Mesenchymal stem cell (in vitro differentiated cells and primary cell): ENCODE data around the gene AXIN2.
"Not testable (repeated sequence)": the region's sequence is repeated elsewhere in the genome, so short reads cannot be mapped to it uniquely, and the experiment has no call there.

Source experiments
- DNase-seq: peaks from one replicate; pipeline ENCODE4 v3.0.0-alpha.2; 2013
- H2AFZ ChIP-seq: one replicate; pipeline ENCODE4 v1.6.1; 2013; ENCODE audit warnings: low read depth, mild to moderate bottlenecking, control low read depth, inconsistent platforms, low read length, moderate library complexity
- H2AK5ac ChIP-seq: 2 replicates; pipeline ENCODE4 v1.6.1; 2013; ENCODE audit warnings: low read length, moderate library complexity, mild to moderate bottlenecking, inconsistent platforms; ENCODE audit not compliant: severe bottlenecking
- H2BK120ac ChIP-seq: one replicate; pipeline ENCODE4 v1.6.1; 2013; ENCODE audit warnings: low read depth, mild to moderate bottlenecking, inconsistent platforms, low read length, moderate library complexity
- H2BK12ac ChIP-seq, 2 experiments: one replicate each; pipeline ENCODE4 v1.6.1; 2013; ENCODE audit warnings: inconsistent platforms in 2 of 2, low read length in 2 of 2, mild to moderate bottlenecking in 2 of 2, moderate library complexity in 2 of 2, control low read depth in 1 of 2
- H2BK15ac ChIP-seq: one replicate; pipeline ENCODE4 v1.6.1; 2013; ENCODE audit warnings: mild to moderate bottlenecking, low read depth, inconsistent platforms; ENCODE audit not compliant: poor library complexity, severe bottlenecking
- H2BK5ac ChIP-seq: 2 replicates; pipeline ENCODE4 v1.6.1; 2013; ENCODE audit warnings: low read depth, mild to moderate bottlenecking, low read length, control low read depth, inconsistent platforms; ENCODE audit not compliant: poor library complexity, severe bottlenecking
- H3K14ac ChIP-seq, 2 experiments: one replicate each; pipeline ENCODE4 v1.6.1; 2013; ENCODE audit warnings: inconsistent platforms in 2 of 2, low read length in 2 of 2, control low read depth in 1 of 2, mild to moderate bottlenecking in 1 of 2, moderate library complexity in 1 of 2
- H3K18ac ChIP-seq, 2 experiments: one replicate each; pipeline ENCODE4 v1.6.1; 2013; ENCODE audit warnings: inconsistent platforms in 2 of 2, low read length in 2 of 2, control low read depth in 1 of 2, low read depth in 1 of 2, mild to moderate bottlenecking in 1 of 2
- H3K23ac ChIP-seq, 2 experiments: one replicate each; pipeline ENCODE4 v1.6.1; 2013; ENCODE audit warnings: inconsistent platforms in 2 of 2, low read length in 2 of 2, mild to moderate bottlenecking in 2 of 2, moderate library complexity in 2 of 2, control low read depth in 1 of 2
- H3K27ac ChIP-seq: 2 replicates; pipeline ENCODE4 v1.5.1; 2013; ENCODE audit warnings: mild to moderate bottlenecking, moderate library complexity, low read length, control low read depth, inconsistent platforms; ENCODE audit not compliant: poor library complexity, severe bottlenecking
- H3K27me3 ChIP-seq, 2 experiments: 2 replicates each; pipeline versions ENCODE4 v1.6.1 to v1.7.0; 2013; ENCODE audit warnings: low read length in 2 of 2, mild to moderate bottlenecking in 2 of 2, moderate library complexity in 2 of 2, control low read depth in 1 of 2, inconsistent platforms in 1 of 2; ENCODE audit not compliant: control insufficient read depth in 1 of 2, insufficient read depth in 1 of 2
- H3K36me3 ChIP-seq, 2 experiments: 2 replicates each; pipeline versions ENCODE4 v1.6.1 to v1.7.0; 2013; ENCODE audit warnings: low read length in 2 of 2, control low read depth in 1 of 2, inconsistent platforms in 1 of 2, low read depth in 1 of 2, mild to moderate bottlenecking in 1 of 2; ENCODE audit not compliant: insufficient read depth in 2 of 2, control insufficient read depth in 1 of 2
- H3K4ac ChIP-seq, 2 experiments: one replicate each; pipeline ENCODE4 v1.6.1; 2013; ENCODE audit warnings: inconsistent platforms in 2 of 2, low read length in 2 of 2, mild to moderate bottlenecking in 2 of 2, moderate library complexity in 2 of 2, control low read depth in 1 of 2, low read depth in 1 of 2
- H3K4me1 ChIP-seq: 2 replicates; pipeline ENCODE4 v1.6.1; 2013; ENCODE audit warnings: low read depth, low read length, control low read depth; ENCODE audit not compliant: control insufficient read depth, insufficient read depth
- H3K4me2 ChIP-seq: 2 replicates; pipeline ENCODE4 v1.6.1; 2013; ENCODE audit warnings: low read length, mild to moderate bottlenecking, inconsistent platforms; ENCODE audit not compliant: poor library complexity, severe bottlenecking
- H3K4me3 ChIP-seq, 2 experiments: 2 replicates each; pipeline versions ENCODE4 v1.5.1 to v1.7.0; 2013; ENCODE audit warnings: low read length in 2 of 2, mild to moderate bottlenecking in 2 of 2, control low read depth in 1 of 2, low read depth in 1 of 2; ENCODE audit not compliant: insufficient read depth in 1 of 2
- H3K79me1 ChIP-seq: replicated peaks from 2 replicates; pipeline ENCODE4 v1.6.1; 2013; ENCODE audit warnings: mild to moderate bottlenecking, control low read depth, low read length, inconsistent platforms; ENCODE audit not compliant: poor library complexity, severe bottlenecking
- H3K9ac ChIP-seq: 2 replicates; pipeline ENCODE4 v1.7.0; 2013; ENCODE audit warnings: mild to moderate bottlenecking, low read length, moderate library complexity
- H3K9me3 ChIP-seq: 2 replicates; pipeline ENCODE4 v1.7.0; 2013; ENCODE audit warnings: mild to moderate bottlenecking, low read length; ENCODE audit not compliant: control insufficient read depth
- H4K8ac ChIP-seq: one replicate; pipeline ENCODE4 v1.6.1; 2013; ENCODE audit warnings: inconsistent platforms, mild to moderate bottlenecking, low read length, moderate library complexity
- H4K91ac ChIP-seq: one replicate; pipeline ENCODE4 v1.6.1; 2013; ENCODE audit warnings: mild to moderate bottlenecking, low read length, inconsistent platforms
- WGBS: methylation state at CpG from one replicate; pipeline ENCODE4 v1.1.7; 2013; ENCODE audit warnings: mixed read lengths; 5-methylcytosine and 5-hydroxymethylcytosine counted together

AXIN2 gene

GRCh38 chr17:65485388-65486299, 75.8 kb downstream of the AXIN2 start:
- Histone ChIP-seq H3K4me3 (no peak overlapping the region), H3K23ac (no peak overlapping the region), H3K14ac (no peak overlapping the region), H3K4me1 (no peaks in the 10 kb centered on the region), H2BK15ac (no peak overlapping the region), H3K9me3 (no peaks in the 10 kb centered on the region), H3K27me3 (peaks cover 26 to 29% of the 10 kb centered on the region in 2 experiments), H2BK120ac (no peak overlapping the region), H3K4me2 (no peak overlapping the region), H3K4ac (no peak overlapping the region), H2BK5ac (no peak overlapping the region), H3K9ac (no peak overlapping the region), H3K27ac (no peak overlapping the region), H3K79me1 (no peaks in the 10 kb centered on the region), H4K91ac (no peak overlapping the region), H2BK12ac (no peak overlapping the region), H4K8ac (no peak overlapping the region), H2AFZ (no peak overlapping the region), H2AK5ac (no peak overlapping the region), H3K36me3 (no peaks in the 10 kb centered on the region), H3K18ac (no peak overlapping the region)
- no peak for DNase-seq
- 81% methylated on average over 9 of the region's 9 CpGs for WGBS

- not testable (repeated sequence) for H2BK15ac ChIP-seq, H2AK5ac ChIP-seq, DNase-seq, H3K4me3 ChIP-seq, H3K23ac ChIP-seq, H3K9me3 ChIP-seq, H2BK5ac ChIP-seq, H3K14ac ChIP-seq, H3K36me3 ChIP-seq, H2BK120ac ChIP-seq, H4K8ac ChIP-seq, H2AFZ ChIP-seq, H4K91ac ChIP-seq, H3K9ac ChIP-seq, H3K79me1 ChIP-seq, H3K27ac ChIP-seq, H3K4ac ChIP-seq, H2BK12ac ChIP-seq, H3K18ac ChIP-seq, H3K4me1 ChIP-seq, H3K4me2 ChIP-seq
- peaks cover 23 to 27% of the 10 kb centered on the region in 2 experiments for H3K27me3 ChIP-seq
- 94% methylated on average over 10 of the region's 24 CpGs for WGBS
Observed at GRCh38 chr17:65484405-65484804, 77.0 kb downstream of the AXIN2 start.

GRCh38 chr17:65483438-65483837, 78.0 kb downstream of the AXIN2 start:
- H3K4me1 ChIP-seq: no peaks in the 10 kb centered on the region
- no peak overlapping the region for H3K9ac ChIP-seq
- no peak overlapping the region for H3K18ac ChIP-seq
- H3K27ac ChIP-seq: no peak overlapping the region
- no peaks in the 10 kb centered on the region for H3K79me1 ChIP-seq
- no peak overlapping the region for H2AFZ ChIP-seq
- no peak overlapping the region for H2AK5ac ChIP-seq
- H2BK12ac ChIP-seq: no peak overlapping the region
- no peak overlapping the region for H3K4ac ChIP-seq
- no peaks in the 10 kb centered on the region for H3K9me3 ChIP-seq
- no peak overlapping the region for H3K14ac ChIP-seq
- H4K91ac ChIP-seq: no peak overlapping the region
- no peak overlapping the region for H4K8ac ChIP-seq
- no peaks in the 10 kb centered on the region for H3K36me3 ChIP-seq
- no peak overlapping the region for H2BK5ac ChIP-seq
- H3K27me3 ChIP-seq: peaks cover 15 to 36% of the 10 kb centered on the region in 2 experiments
- no peak overlapping the region for H3K4me3 ChIP-seq
- H2BK15ac ChIP-seq: no peak overlapping the region
- DNase-seq: no peak
- no peak overlapping the region for H3K23ac ChIP-seq
- no peak overlapping the region for H3K4me2 ChIP-seq
- WGBS: 94% methylated on average over 10 of the region's 10 CpGs
- no peak overlapping the region for H2BK120ac ChIP-seq

GRCh38 chr17:65482201-65482600, 79.2 kb downstream of the AXIN2 start:
- no peak overlapping the region for H3K27ac ChIP-seq
- DNase-seq: no peak
- 74% methylated on average over 2 of the region's 3 CpGs for WGBS

More at GRCh38 chr17:65482201-65482600, 79.2 kb downstream of the AXIN2 start:
- Histone ChIP-seq H3K14ac (no peak overlapping the region), H3K9ac (no peak overlapping the region), H2BK120ac (no peak overlapping the region), H3K4me2 (no peak overlapping the region), H2BK15ac (no peak overlapping the region), H3K79me1 (no peaks in the 10 kb centered on the region), H2BK5ac (no peak overlapping the region), H2AFZ (no peak overlapping the region), H4K8ac (no peak overlapping the region), H3K23ac (no peak overlapping the region), H3K4ac (no peak overlapping the region), H3K27me3 (peaks cover 7 to 27% of the 10 kb centered on the region in 2 experiments), H3K18ac (no peak overlapping the region), H3K36me3 (no peaks in the 10 kb centered on the region), H4K91ac (no peak overlapping the region), H3K4me1 (no peaks in the 10 kb centered on the region), H2BK12ac (no peak overlapping the region), H3K9me3 (no peaks in the 10 kb centered on the region), H2AK5ac (no peak overlapping the region), H3K4me3 (no peak overlapping the region)
